HepG2 (cell line): ENCODE data around the gene PLG. TPM values are rescaled to one million over a fixed set of nuclear protein-coding genes. Genes with fewer than 3 reads are reported as not detected.
A peak's percentile ranks its signal among the peaks of the same experiment; 100 is the strongest.

Experiments
- FOXK1 ChIP-seq: sonication (generic); formaldehyde crosslinking; IDR thresholded peaks from 2 replicates; pipeline ENCODE4 v1.4.0; 2020; ENCODE audit warnings: low read depth, missing genetic modification reagents, borderline replicate concordance
- MZF1 ChIP-seq: sonication (generic); formaldehyde crosslinking; IDR thresholded peaks from 2 replicates; pipeline ENCODE4 v1.8.1; 2023; ENCODE audit warnings: mild to moderate bottlenecking, missing genetic modification reagents, borderline replicate concordance
- PREB ChIP-seq: sonication (generic); formaldehyde crosslinking; IDR thresholded peaks from 2 replicates; pipeline ENCODE4 v1.4.0; 2020; ENCODE audit warnings: missing genetic modification reagents
- REST ChIP-seq, 2 experiments: IDR thresholded peaks; 2 replicates each; pipeline ENCODE4 v1.6.1; 2011 to 2012; ENCODE audit warnings: low read length in 2 of 2, borderline replicate concordance in 1 of 2, low read depth in 1 of 2, mild to moderate bottlenecking in 1 of 2, moderate library complexity in 1 of 2
- SCMH1 ChIP-seq: sonication (generic); formaldehyde crosslinking; IDR thresholded peaks from 2 replicates; pipeline ENCODE4 v1.9.0; 2021; ENCODE audit warnings: missing genetic modification reagents, mild to moderate bottlenecking, borderline replicate concordance
- SMYD3 ChIP-seq: sonication (generic); formaldehyde crosslinking; IDR thresholded peaks from 2 replicates; pipeline ENCODE4 v1.8.1; 2023; ENCODE audit warnings: mild to moderate bottlenecking, missing genetic modification reagents
- SP4 ChIP-seq: sonication (generic); formaldehyde crosslinking; IDR thresholded peaks from 2 replicates; pipeline ENCODE4 v1.8.1; 2023; ENCODE audit warnings: mild to moderate bottlenecking, missing genetic modification reagents
- ZFP1 ChIP-seq: IDR thresholded peaks from 2 replicates; pipeline ENCODE4 v1.6.1; 2016
- ZNF124 ChIP-seq: sonication (generic); formaldehyde crosslinking; IDR thresholded peaks from 2 replicates; pipeline ENCODE4 v1.4.0; 2020; ENCODE audit warnings: missing genetic modification reagents
- ZNF235 ChIP-seq: sonication (generic); formaldehyde crosslinking; IDR thresholded peaks from 2 replicates; pipeline ENCODE4 v1.8.1; 2023; ENCODE audit warnings: mild to moderate bottlenecking, missing genetic modification reagents, borderline replicate concordance
- ZNF737 ChIP-seq: sonication (generic); formaldehyde crosslinking; IDR thresholded peaks from 2 replicates; pipeline ENCODE4 v1.5.0; 2020; ENCODE audit warnings: missing genetic modification reagents, mild to moderate bottlenecking, borderline replicate concordance
- ZSCAN31 ChIP-seq: sonication (generic); formaldehyde crosslinking; IDR thresholded peaks from 2 replicates; pipeline ENCODE4 v1.5.0; 2020; ENCODE audit warnings: low read depth, mild to moderate bottlenecking, missing genetic modification reagents
- polyA plus RNA-seq, 8 experiments: library from polyadenylated mRNA; depleted of rRNA in 3 of 8; stranded (reverse) in 7 of 8; unstranded in 1 of 8; fragments of >200 nt; fragmentation: Illumina TruSeq in 4 of 8; extraction: Trizol in 4 of 8; gene quantifications; 2 replicates each; pipeline versions ENCODE4 v1.2.1 to v1.2.3, GENCODE V29; 2011 to 2016; ENCODE audit warnings: low read depth in 4 of 8, missing spikeins in 1 of 8, mixed read lengths in 1 of 8; ENCODE audit not compliant: insufficient read depth in 1 of 8
- total RNA-seq, 5 experiments: library from RNA; depleted of rRNA; stranded (reverse); fragments of >200 nt; fragmentation: Illumina TruSeq; extraction: Trizol; gene quantifications; 2 replicates each; pipeline ENCODE4 v1.2.3, GENCODE V29; 2016; ENCODE audit warnings: low read depth in 1 of 5
- TF ChIP-seq, protein P1 (sequence below): sonication (generic); formaldehyde crosslinking; IDR thresholded peaks from 2 replicates; pipeline ENCODE4 v1.4.0; 2020; ENCODE audit warnings: low read depth, mild to moderate bottlenecking, missing genetic modification reagents
- TF ChIP-seq, protein P2 (sequence below): sonication (generic); formaldehyde crosslinking; IDR thresholded peaks from 2 replicates; pipeline ENCODE4 v1.8.0; 2023; ENCODE audit warnings: mild to moderate bottlenecking, missing genetic modification reagents
- TF ChIP-seq, protein P3 (sequence below): sonication (generic); formaldehyde crosslinking; IDR thresholded peaks from 2 replicates; pipeline ENCODE4 v1.5.0; 2020; ENCODE audit warnings: mild to moderate bottlenecking, missing genetic modification reagents
- TF ChIP-seq, protein P4 (sequence below): sonication (generic); formaldehyde crosslinking; IDR thresholded peaks from 2 replicates; pipeline ENCODE4 v1.5.1; 2020; ENCODE audit warnings: mild to moderate bottlenecking, missing genetic modification reagents, moderate library complexity

Gene PLG
- total and polyA plus RNA-seq, 2 of the 13 experiments (the other 11 are each of a cell fraction or from before 2014, with no cell fraction given), result 1.7 to 10.7 TPM

DNA sequence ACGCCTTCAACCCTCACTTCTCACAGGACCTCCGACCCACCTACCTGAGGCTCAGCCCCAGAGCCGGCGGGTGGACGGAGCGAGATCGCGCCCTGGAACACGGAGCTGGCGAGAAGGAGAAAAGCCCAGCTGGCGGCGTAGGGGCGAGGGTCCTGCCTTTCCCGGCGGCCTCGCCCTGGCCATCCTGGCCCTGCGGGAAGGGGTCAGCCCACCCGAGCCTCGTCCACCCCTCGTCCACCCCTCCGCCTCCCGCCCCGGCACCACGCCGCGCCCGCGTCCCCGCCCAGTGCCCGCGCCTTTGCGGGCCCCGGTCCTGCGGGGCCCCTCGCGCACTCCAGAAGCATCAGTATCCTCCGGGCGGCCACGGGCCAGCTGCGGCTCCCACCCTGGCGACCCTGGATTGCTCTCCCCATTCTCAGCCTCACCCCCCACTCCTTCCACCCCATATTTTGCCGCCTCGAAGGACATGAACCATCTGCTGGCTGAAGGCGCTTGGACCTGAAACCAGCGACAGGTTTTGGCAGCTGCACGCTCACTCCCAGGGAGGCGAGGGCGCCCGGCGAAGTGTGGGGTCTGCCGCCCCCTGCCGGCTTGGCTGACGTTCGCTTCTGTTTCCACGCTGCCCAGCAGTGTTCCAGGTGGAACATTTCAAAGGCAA is 65.1 kb downstream of the PLG start (continued):
- TF ChIP-seq ZNF235 (CRISPR knock-in tag) (no peak), MZF1 (CRISPR knock-in tag) (no peak), ZNF124 (CRISPR knock-in tag) (0 out of 2 replicates have a peak, but pooled peaks have one; percentile 9), SMYD3 (no peak), SP4 (CRISPR knock-in tag) (no peak), ZSCAN31 (CRISPR knock-in tag) (no peak), PREB (CRISPR knock-in tag) (no peak), REST (IDR thresholded peaks at IDR 0.05; ENCODE audit: borderline replicate concordance in 1 of 2, low read depth in 1 of 2, low read length in 2 of 2) (no peak), ZFP1 (CRISPR knock-in tag) (no peak), FOXK1 (CRISPR knock-in tag) (no peak), SCMH1 (CRISPR knock-in tag) (no peak), ZNF737 (CRISPR knock-in tag) (no peak)
- TF ChIP-seq, protein P1, sequence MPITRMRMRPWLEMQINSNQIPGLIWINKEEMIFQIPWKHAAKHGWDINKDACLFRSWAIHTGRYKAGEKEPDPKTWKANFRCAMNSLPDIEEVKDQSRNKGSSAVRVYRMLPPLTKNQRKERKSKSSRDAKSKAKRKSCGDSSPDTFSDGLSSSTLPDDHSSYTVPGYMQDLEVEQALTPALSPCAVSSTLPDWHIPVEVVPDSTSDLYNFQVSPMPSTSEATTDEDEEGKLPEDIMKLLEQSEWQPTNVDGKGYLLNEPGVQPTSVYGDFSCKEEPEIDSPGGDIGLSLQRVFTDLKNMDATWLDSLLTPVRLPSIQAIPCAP (CRISPR knock-in tag), result no peak
- TF ChIP-seq, protein P2, sequence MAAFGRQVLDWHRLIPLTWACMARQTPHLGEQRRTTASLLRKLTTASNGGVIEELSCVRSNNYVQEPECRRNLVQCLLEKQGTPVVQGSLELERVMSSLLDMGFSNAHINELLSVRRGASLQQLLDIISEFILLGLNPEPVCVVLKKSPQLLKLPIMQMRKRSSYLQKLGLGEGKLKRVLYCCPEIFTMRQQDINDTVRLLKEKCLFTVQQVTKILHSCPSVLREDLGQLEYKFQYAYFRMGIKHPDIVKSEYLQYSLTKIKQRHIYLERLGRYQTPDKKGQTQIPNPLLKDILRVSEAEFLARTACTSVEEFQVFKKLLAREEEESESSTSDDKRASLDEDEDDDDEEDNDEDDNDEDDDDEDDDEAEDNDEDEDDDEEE (CRISPR knock-in tag), result 0 out of 2 replicates have a peak, but pooled peaks have one; percentile 27
- TF ChIP-seq, protein P3, sequence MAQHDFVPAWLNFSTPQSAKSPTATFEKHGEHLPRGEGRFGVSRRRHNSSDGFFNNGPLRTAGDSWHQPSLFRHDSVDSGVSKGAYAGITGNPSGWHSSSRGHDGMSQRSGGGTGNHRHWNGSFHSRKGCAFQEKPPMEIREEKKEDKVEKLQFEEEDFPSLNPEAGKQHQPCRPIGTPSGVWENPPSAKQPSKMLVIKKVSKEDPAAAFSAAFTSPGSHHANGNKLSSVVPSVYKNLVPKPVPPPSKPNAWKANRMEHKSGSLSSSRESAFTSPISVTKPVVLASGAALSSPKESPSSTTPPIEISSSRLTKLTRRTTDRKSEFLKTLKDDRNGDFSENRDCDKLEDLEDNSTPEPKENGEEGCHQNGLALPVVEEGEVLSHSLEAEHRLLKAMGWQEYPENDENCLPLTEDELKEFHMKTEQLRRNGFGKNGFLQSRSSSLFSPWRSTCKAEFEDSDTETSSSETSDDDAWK (CRISPR knock-in tag), result no peak
- TF ChIP-seq, protein P4, sequence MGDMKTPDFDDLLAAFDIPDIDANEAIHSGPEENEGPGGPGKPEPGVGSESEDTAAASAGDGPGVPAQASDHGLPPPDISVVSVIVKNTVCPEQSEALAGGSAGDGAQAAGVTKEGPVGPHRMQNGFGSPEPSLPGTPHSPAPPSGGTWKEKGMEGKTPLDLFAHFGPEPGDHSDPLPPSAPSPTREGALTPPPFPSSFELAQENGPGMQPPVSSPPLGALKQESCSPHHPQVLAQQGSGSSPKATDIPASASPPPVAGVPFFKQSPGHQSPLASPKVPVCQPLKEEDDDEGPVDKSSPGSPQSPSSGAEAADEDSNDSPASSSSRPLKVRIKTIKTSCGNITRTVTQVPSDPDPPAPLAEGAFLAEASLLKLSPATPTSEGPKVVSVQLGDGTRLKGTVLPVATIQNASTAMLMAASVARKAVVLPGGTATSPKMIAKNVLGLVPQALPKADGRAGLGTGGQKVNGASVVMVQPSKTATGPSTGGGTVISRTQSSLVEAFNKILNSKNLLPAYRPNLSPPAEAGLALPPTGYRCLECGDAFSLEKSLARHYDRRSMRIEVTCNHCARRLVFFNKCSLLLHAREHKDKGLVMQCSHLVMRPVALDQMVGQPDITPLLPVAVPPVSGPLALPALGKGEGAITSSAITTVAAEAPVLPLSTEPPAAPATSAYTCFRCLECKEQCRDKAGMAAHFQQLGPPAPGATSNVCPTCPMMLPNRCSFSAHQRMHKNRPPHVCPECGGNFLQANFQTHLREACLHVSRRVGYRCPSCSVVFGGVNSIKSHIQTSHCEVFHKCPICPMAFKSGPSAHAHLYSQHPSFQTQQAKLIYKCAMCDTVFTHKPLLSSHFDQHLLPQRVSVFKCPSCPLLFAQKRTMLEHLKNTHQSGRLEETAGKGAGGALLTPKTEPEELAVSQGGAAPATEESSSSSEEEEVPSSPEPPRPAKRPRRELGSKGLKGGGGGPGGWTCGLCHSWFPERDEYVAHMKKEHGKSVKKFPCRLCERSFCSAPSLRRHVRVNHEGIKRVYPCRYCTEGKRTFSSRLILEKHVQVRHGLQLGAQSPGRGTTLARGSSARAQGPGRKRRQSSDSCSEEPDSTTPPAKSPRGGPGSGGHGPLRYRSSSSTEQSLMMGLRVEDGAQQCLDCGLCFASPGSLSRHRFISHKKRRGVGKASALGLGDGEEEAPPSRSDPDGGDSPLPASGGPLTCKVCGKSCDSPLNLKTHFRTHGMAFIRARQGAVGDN (CRISPR knock-in tag), result peak; percentile 76
